ENCODE results near the gene LRMDA. TPM values are rescaled to one million over a fixed set of nuclear protein-coding genes. Genes with fewer than 3 reads are reported as not detected.

LRMDA gene
- total and polyA plus RNA-seq, 2 of the 13 experiments (the other 11 are each of a cell fraction or from before 2014, with no cell fraction given), result 13.4 to 22.0 TPM

DNA sequence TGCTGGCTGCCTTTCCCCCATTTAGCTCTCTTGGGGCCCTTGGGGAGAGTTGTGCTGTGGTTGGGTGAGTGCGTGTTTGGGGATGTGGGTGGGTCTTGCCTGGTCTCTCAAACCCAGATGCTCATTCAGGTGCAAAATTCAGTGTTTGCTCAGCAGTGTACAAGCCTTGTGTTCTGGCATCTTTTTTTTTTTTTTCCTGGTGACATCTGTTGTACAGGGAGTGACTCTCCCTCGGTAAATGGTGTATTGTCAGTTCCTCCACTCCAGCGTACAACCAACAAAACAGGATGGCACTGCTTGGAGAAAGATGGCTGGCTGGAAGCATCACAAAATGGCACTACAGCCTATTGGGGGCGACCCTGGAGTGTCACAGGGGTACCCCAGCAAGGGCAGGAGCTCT, 75.5 kb downstream of the LRMDA start:
- no peaks in the 10 kb centered on the region for H3K79me2 ChIP-seq (ENCODE audit: insufficient read depth, low read length)
- peaks cover 18% of the 10 kb centered on the region for H3K4me1 ChIP-seq (ENCODE audit: insufficient read depth, low read length)
- H4K20me1 ChIP-seq (ENCODE audit: insufficient read depth, low read length), result no peaks in the 10 kb centered on the region
- ChIA-PET POLR2A (no interaction called here), CTCF (ENCODE audit: low intra/inter-chr PET ratio, low total read pairs) (no interaction called here)
- 0 out of 5 replicates have a peak, but pooled peaks cover 0 to 1% of the 10 kb centered on the region in 2 experiments for H3K36me3 ChIP-seq (replicated peaks in 1 of 2; ENCODE audit: control insufficient read depth in 1 of 2, insufficient read depth in 2 of 2, low read length in 2 of 2)
- ATAC-seq (no peak), DNase-seq (ENCODE audit: low spot score) (no peak), FAIRE-seq (no peak)
- no peak overlapping the region for H3K4me3 ChIP-seq (replicated peaks in 1 of 3; ENCODE audit: insufficient read depth in 1 of 3, low read depth in 2 of 3, low read length in 3 of 3)
- no peaks in the 10 kb centered on the region for H3K9me3 ChIP-seq (ENCODE audit: low read length)
- H3K27ac ChIP-seq (ENCODE audit: extremely low read length, insufficient read depth, low read length), result no peak overlapping the region
- intact Hi-C loops (cut with micrococcal nuclease; ENCODE audit: unreplicated experiment), result no loop called here
- no peaks in the 10 kb centered on the region for H3K27me3 ChIP-seq (ENCODE audit: control insufficient read depth in 1 of 2, insufficient read depth in 2 of 2, low read length in 2 of 2)
- no peak overlapping the region for H3K9ac ChIP-seq (ENCODE audit: insufficient read depth, low read depth, low read length)
- no TSS peak for BruUV-seq (replicated peaks)
- 94% methylated on average over 4 of the region's 4 CpGs for WGBS (ENCODE audit: low lambda C conversion rate)
- H2AFZ ChIP-seq (ENCODE audit: low read length), result no peak overlapping the region
- no peak for TF ChIP-seq ZNF12 (CRISPR knock-in tag; IDR thresholded peaks at IDR 0.05)
- no peak for TF ChIP-seq ZFYVE20 (CRISPR knock-in tag; IDR thresholded peaks at IDR 0.05; ENCODE audit: borderline replicate concordance, low read depth)
- TF ChIP-seq, protein P1, sequence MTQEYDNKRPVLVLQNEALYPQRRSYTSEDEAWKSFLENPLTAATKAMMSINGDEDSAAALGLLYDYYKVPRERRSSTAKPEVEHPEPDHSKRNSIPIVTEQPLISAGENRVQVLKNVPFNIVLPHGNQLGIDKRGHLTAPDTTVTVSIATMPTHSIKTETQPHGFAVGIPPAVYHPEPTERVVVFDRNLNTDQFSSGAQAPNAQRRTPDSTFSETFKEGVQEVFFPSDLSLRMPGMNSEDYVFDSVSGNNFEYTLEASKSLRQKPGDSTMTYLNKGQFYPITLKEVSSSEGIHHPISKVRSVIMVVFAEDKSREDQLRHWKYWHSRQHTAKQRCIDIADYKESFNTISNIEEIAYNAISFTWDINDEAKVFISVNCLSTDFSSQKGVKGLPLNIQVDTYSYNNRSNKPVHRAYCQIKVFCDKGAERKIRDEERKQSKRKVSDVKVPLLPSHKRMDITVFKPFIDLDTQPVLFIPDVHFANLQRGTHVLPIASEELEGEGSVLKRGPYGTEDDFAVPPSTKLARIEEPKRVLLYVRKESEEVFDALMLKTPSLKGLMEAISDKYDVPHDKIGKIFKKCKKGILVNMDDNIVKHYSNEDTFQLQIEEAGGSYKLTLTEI (CRISPR knock-in tag; conservative IDR thresholded peaks at IDR 0.05), result no peak
- no peak for TF ChIP-seq HCFC1 (IDR thresholded peaks at IDR 0.05; ENCODE audit: low read depth, low read length)
- TF ChIP-seq, protein P2, sequence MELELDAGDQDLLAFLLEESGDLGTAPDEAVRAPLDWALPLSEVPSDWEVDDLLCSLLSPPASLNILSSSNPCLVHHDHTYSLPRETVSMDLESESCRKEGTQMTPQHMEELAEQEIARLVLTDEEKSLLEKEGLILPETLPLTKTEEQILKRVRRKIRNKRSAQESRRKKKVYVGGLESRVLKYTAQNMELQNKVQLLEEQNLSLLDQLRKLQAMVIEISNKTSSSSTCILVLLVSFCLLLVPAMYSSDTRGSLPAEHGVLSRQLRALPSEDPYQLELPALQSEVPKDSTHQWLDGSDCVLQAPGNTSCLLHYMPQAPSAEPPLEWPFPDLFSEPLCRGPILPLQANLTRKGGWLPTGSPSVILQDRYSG (CRISPR knock-in tag; IDR thresholded peaks at IDR 0.05), result no peak
- TF ChIP-seq, protein P3, sequence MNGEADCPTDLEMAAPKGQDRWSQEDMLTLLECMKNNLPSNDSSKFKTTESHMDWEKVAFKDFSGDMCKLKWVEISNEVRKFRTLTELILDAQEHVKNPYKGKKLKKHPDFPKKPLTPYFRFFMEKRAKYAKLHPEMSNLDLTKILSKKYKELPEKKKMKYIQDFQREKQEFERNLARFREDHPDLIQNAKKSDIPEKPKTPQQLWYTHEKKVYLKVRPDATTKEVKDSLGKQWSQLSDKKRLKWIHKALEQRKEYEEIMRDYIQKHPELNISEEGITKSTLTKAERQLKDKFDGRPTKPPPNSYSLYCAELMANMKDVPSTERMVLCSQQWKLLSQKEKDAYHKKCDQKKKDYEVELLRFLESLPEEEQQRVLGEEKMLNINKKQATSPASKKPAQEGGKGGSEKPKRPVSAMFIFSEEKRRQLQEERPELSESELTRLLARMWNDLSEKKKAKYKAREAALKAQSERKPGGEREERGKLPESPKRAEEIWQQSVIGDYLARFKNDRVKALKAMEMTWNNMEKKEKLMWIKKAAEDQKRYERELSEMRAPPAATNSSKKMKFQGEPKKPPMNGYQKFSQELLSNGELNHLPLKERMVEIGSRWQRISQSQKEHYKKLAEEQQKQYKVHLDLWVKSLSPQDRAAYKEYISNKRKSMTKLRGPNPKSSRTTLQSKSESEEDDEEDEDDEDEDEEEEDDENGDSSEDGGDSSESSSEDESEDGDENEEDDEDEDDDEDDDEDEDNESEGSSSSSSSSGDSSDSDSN (CRISPR knock-in tag; IDR thresholded peaks at IDR 0.05), result no peak
- no peak for TF ChIP-seq ZNF337 (CRISPR knock-in tag; IDR thresholded peaks at IDR 0.05; ENCODE audit: borderline replicate concordance, low read depth)
- no peak for TF ChIP-seq ZNF17 (CRISPR knock-in tag; IDR thresholded peaks at IDR 0.05)
- no peak for TF ChIP-seq STAT5B (CRISPR knock-in tag; IDR thresholded peaks at IDR 0.05)
- no peak for TF ChIP-seq ZFP36 (IDR thresholded peaks at IDR 0.05; ENCODE audit: borderline replicate concordance, low read depth, low read length, partially characterized antibody)
- no peak for TF ChIP-seq RNF2 (conservative IDR thresholded peaks at IDR 0.05; ENCODE audit: low read depth)
- TF ChIP-seq, protein P4, sequence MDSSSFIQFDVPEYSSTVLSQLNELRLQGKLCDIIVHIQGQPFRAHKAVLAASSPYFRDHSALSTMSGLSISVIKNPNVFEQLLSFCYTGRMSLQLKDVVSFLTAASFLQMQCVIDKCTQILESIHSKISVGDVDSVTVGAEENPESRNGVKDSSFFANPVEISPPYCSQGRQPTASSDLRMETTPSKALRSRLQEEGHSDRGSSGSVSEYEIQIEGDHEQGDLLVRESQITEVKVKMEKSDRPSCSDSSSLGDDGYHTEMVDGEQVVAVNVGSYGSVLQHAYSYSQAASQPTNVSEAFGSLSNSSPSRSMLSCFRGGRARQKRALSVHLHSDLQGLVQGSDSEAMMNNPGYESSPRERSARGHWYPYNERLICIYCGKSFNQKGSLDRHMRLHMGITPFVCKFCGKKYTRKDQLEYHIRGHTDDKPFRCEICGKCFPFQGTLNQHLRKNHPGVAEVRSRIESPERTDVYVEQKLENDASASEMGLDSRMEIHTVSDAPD (CRISPR knock-in tag; IDR thresholded peaks at IDR 0.05), result no peak
- TF ChIP-seq CBFB (CRISPR knock-in tag; IDR thresholded peaks at IDR 0.05), result no peak
- no peak for TF ChIP-seq MYPOP (CRISPR knock-in tag; IDR thresholded peaks at IDR 0.05)
- H3K4me2 ChIP-seq (ENCODE audit: low read depth, low read length), result no peak overlapping the region
- in situ Hi-C loops (cut with HindIII; ENCODE audit: extremely low pct_ligation_motif_present, low pct_unique_long_range_greater_than_20kb), result no loop called here

All from HepG2 (cell line).